ENCODE data around the gene HOXB2.

HOXB2 gene

GRCh38 chr17:48527547-48527932 lies 17.4 kb downstream of the HOXB2 start:
- H3K4me3 ChIP-seq (ENCODE audit: low read depth, low read length) = no peak overlapping the region
- no peak for TF ChIP-seq CTCF (IDR thresholded peaks at IDR 0.05; ENCODE audit: insufficient read depth, low read depth, low read length, missing control alignments)
- no peak for DNase-seq (ENCODE audit: low read depth)

GRCh38 chr17:48526608-48527546 lies 18.0 kb downstream of the HOXB2 start:
- no peak for DNase-seq (ENCODE audit: low read depth)
- no peak for TF ChIP-seq CTCF (IDR thresholded peaks at IDR 0.05; ENCODE audit: insufficient read depth, low read depth, low read length, missing control alignments)
- H3K4me3 ChIP-seq (ENCODE audit: low read depth, low read length) = no peak overlapping the region

GRCh38 chr17:48523010-48523409 lies 21.9 kb downstream of the HOXB2 start:
- H3K4me3 ChIP-seq (ENCODE audit: low read depth, low read length) = no peak overlapping the region
- DNase-seq (ENCODE audit: low read depth) = no peak
- TF ChIP-seq CTCF (IDR thresholded peaks at IDR 0.05; ENCODE audit: insufficient read depth, low read depth, low read length, missing control alignments) = no peak

- no peak overlapping the region for H3K4me3 ChIP-seq (ENCODE audit: low read depth, low read length)
- no peak for DNase-seq (ENCODE audit: low read depth)
- TF ChIP-seq CTCF (IDR thresholded peaks at IDR 0.05; ENCODE audit: insufficient read depth, low read depth, low read length, missing control alignments) = no peak
These were observed 22.8 kb downstream of the HOXB2 start for GRCh38 chr17:48522031-48522653.

- no peak overlapping the region for H3K4me3 ChIP-seq (ENCODE audit: low read depth, low read length)
- no peak for TF ChIP-seq CTCF (IDR thresholded peaks at IDR 0.05; ENCODE audit: insufficient read depth, low read depth, low read length, missing control alignments)
- no peak for DNase-seq (ENCODE audit: low read depth)
These were observed 24.3 kb downstream of the HOXB2 start for GRCh38 chr17:48520631-48521079.

- no peak for TF ChIP-seq CTCF (IDR thresholded peaks at IDR 0.05; ENCODE audit: insufficient read depth, low read depth, low read length, missing control alignments)
- H3K4me3 ChIP-seq (ENCODE audit: low read depth, low read length) = no peak overlapping the region
- DNase-seq (ENCODE audit: low read depth) = no peak
These were observed 25.5 kb downstream of the HOXB2 start for GRCh38 chr17:48519427-48519826.
